ENCODE results near the gene CEP112. TPM values are rescaled to one million over a fixed set of nuclear protein-coding genes. Genes with fewer than 3 reads are reported as not detected.

Gene CEP112
- total RNA-seq, 1 donor from 2014 or later = 14.5 TPM

- H3K36me3 ChIP-seq = peaks cover 9% of the 10 kb centered on the region
- no peak for TF ChIP-seq CTCF (IDR thresholded peaks at IDR 0.05; ENCODE audit: borderline replicate concordance)
- no peak overlapping the region for H3K27ac ChIP-seq (replicated peaks)
- H3K4me1 ChIP-seq = peaks cover 6% of the 10 kb centered on the region
- H3K9me3 ChIP-seq (replicated peaks) = peaks cover 8% of the 10 kb centered on the region
- no peaks in the 10 kb centered on the region for H3K27me3 ChIP-seq (ENCODE audit: low read depth)
- intact Hi-C loops (cut with micrococcal nuclease) = no loop called here
- no peak overlapping the region for H3K4me3 ChIP-seq
- no peak for DNase-seq
These were observed 115.3 kb downstream of the CEP112 start for GRCh38 chr17:66076546-66077190.

GRCh38 chr17:66073384-66073783 lies 118.5 kb downstream of the CEP112 start:
- Histone ChIP-seq H3K4me1 (peaks cover 6% of the 10 kb centered on the region), H3K27ac (replicated peaks) (no peak overlapping the region), H3K36me3 (peaks cover 3% of the 10 kb centered on the region), H3K4me3 (no peak overlapping the region), H3K27me3 (ENCODE audit: low read depth) (no peaks in the 10 kb centered on the region), H3K9me3 (replicated peaks) (no peaks in the 10 kb centered on the region)
- intact Hi-C loops (cut with micrococcal nuclease) = no loop called here
- DNase-seq = no peak
- TF ChIP-seq CTCF (IDR thresholded peaks at IDR 0.05; ENCODE audit: borderline replicate concordance) = no peak

GRCh38 chr17:66063686-66064085 lies 128.2 kb downstream of the CEP112 start:
- no peaks in the 10 kb centered on the region for H3K4me1 ChIP-seq
- no peak for TF ChIP-seq CTCF (IDR thresholded peaks at IDR 0.05; ENCODE audit: borderline replicate concordance)
- H3K27me3 ChIP-seq (ENCODE audit: low read depth) = no peaks in the 10 kb centered on the region
- H3K4me3 ChIP-seq = no peak overlapping the region
- DNase-seq = no peak
- H3K36me3 ChIP-seq = peaks cover 47% of the 10 kb centered on the region
- H3K27ac ChIP-seq (replicated peaks) = no peak overlapping the region
- intact Hi-C loops (cut with micrococcal nuclease) = no loop called here
- H3K9me3 ChIP-seq (replicated peaks) = peaks cover 19% of the 10 kb centered on the region

GRCh38 chr17:66056148-66056547 lies 135.8 kb downstream of the CEP112 start:
- peaks cover 51% of the 10 kb centered on the region for H3K36me3 ChIP-seq
- TF ChIP-seq CTCF (IDR thresholded peaks at IDR 0.05; ENCODE audit: borderline replicate concordance) = no peak
- intact Hi-C loops (cut with micrococcal nuclease) = no loop called here
- H3K4me3 ChIP-seq = no peak overlapping the region
- H3K27me3 ChIP-seq (ENCODE audit: low read depth) = no peaks in the 10 kb centered on the region
- H3K9me3 ChIP-seq (replicated peaks) = peaks cover 14% of the 10 kb centered on the region
- H3K4me1 ChIP-seq = no peaks in the 10 kb centered on the region
- DNase-seq = no peak
- H3K27ac ChIP-seq (replicated peaks) = no peak overlapping the region

GRCh38 chr17:66054242-66054641 lies 137.7 kb downstream of the CEP112 start:
- no peak for TF ChIP-seq CTCF (IDR thresholded peaks at IDR 0.05; ENCODE audit: borderline replicate concordance)
- intact Hi-C loops (cut with micrococcal nuclease) = no loop called here
- Histone ChIP-seq H3K9me3 (replicated peaks) (no peaks in the 10 kb centered on the region), H3K36me3 (peaks cover 36% of the 10 kb centered on the region), H3K27ac (replicated peaks) (no peak overlapping the region), H3K4me1 (no peaks in the 10 kb centered on the region), H3K27me3 (ENCODE audit: low read depth) (no peaks in the 10 kb centered on the region), H3K4me3 (no peak overlapping the region)
- DNase-seq = no peak
